NCI-H774 (cell line): ENCODE results near the gene GULP1.
"Not testable (repeated sequence)": the region's sequence is repeated elsewhere in the genome, so short reads cannot be mapped to it uniquely, and the experiment has no call there.

Experiments
- DNase-seq: peaks from one replicate; lab custom pipeline; 2025; lab: John Stamatoyannopoulos, UW

The GULP1 gene

DNA sequence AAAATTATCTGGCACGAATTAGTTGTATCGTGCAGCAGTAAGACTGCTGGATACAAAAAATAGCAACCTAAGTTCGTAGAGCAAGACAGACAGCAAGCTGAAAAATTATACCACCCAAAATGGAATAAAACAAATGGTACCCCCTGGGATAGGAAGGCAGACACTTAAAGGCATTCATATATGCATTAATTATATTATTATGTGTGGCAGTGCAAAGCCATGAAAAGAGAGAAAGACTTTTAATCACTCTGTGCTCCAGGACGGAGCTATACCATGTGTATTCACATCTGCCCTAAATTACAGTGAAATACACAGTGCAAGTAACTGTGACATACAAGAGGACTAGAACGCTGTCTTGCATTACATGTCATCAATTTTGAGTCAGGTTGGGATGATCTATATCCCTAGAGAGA, 235.9 kb downstream of the GULP1 start:
- no peak for DNase-seq

DNA sequence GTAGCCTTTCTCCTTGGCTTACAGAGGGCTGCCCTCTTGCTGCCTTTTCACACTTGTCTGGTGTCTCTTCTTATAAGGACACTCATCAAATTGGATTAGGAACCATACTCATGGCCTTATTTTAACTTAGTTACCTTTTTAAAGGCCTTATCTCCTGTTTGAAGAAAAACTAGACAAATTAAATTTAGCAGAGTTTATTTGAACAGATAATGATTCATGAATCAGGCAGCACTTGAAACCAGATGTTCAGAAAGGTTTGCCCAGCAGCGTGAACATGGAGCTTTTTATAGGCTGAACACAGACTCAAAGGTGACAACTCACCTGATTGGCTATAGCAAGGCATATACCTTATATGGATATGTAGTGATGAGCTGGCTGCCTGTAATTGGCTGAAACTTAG, 238.0 kb downstream of the GULP1 start:
- no peak for DNase-seq

DNA sequence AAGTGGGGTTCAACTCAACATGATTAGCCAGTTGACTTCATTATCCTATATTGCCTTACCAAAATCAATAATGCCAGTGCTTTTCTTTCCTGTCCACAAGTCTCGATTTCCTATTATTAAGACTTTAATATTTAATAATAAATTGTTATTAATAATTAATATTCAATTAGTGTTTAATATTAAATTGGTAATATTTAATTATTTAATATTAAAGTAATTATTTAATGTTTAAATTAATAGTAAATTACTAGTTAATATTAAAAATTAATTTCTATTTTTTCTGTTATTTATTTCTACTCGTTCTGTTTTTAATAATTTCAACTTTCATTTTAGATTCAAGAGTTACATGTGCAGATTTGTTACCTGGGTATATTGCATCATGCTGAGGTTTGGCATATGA, 243.2 kb downstream of the GULP1 start:
- no peak for DNase-seq

DNA sequence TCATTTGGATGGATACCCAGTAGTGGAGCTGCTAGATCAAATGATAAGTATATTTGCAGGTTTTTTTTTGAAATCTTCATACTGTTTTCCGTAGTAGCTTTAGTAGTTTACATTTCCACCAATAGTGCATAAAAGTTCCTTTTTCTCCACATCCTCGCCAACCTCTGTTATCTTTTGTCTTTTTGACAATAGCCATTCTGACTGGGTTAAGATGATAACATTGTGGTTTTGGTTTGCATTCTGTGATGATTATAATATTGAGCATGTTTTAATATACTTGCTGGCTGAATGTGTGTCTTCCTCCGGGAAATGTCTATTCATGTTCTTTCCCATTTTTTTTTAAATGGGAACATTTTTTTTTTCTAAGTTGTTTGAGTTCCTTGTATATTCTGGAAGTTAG, 260.0 kb downstream of the GULP1 start:
- no peak for DNase-seq

DNA sequence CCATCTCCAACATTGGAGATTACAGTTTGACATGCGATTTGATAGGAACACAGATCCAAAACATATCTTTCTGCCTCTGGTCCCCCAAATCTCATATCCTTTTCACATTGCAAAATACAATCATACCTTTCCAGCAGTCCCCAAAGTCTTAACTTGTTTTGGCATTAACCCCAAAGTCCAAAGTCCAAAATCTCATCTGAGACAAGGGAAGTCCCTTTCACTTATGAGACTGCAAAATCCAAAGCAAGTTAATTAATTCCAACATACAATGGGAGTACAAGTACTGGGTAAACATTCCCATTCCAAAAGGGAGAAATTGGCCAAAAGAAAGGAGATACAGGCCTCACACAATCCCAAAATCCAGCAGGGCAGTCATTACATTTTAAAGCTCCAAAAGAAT, 265.4 kb downstream of the GULP1 start:
- no peak for DNase-seq

DNA sequence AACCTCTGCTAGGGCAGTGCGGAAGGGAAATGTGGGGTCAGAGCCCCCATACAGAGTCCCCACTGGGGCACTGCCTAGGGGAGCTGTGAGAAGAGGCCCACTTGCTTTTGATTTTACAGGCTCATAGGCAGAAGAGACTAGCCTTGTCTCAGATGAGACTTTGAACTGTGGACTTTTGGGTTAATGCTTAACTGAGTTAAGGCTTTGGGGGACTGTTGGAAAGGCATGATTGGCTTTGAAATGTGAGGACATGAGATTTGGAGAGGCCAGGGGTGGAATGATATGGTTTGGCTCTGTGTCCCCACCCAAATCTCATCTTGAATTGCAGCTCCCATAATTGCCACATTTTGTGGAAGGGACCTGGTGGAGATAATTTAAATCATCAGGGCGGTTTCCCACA, 267.8 kb downstream of the GULP1 start:
- DNase-seq, result not testable (repeated sequence)

DNA sequence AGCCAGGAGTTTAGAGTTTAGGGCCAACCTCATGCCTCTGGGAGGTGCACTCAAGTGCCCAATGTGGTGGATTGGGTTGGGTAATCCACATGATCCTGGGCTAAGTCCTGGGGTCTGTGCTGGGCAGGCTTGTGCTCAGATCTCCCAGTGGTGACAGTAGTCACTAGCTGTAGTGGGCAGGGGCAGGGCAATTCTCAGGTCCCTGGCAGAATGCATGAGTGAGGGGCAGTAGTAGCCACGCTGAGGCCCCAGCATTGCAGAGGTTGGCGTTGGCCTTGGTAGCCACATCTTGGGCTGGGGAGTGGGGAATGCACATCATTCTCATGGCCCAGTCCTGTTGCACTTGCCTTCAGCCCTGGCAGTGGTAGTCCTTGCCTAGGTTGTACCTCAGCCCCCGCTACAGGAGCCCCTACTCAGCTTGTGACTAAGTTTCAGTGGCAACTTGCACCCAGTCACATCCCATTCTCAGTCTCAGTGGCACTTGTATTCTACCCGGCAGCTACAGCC, 269.9 kb downstream of the GULP1 start:
- DNase-seq, result no peak

DNA sequence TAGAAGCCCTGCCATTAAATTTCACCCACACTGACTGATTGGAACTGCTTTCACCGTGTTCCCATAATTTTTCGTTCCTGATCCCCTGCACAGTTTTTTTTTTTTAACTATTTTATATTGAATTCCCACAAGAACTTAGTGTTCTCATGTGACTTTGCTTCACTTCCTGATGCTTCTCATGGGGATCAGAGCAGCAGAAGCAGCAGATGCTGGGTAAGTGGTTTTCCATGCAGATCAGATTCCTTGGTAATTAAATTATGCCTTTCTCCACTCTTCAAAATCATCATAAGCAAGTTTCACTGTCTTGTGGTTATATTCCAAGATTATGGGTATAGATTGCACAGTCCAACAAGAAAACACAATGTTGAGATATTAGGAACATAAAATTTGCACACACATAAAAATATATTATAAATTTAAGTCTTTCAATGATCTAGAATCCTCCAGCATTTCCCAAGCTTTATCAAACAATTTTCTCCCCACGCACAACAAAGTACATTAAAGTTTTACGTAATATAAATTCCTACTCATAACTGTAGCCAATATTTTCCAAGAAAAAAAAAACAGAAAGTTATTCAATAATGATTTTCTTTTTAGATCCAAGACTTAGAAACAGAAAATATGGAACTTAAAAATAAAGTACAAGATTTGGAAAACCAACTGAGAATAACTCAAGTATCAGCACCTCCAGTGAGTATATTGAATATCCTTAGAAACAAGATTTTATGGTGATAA, 277.9 kb downstream of the GULP1 start:
- DNase-seq, result no peak

DNA sequence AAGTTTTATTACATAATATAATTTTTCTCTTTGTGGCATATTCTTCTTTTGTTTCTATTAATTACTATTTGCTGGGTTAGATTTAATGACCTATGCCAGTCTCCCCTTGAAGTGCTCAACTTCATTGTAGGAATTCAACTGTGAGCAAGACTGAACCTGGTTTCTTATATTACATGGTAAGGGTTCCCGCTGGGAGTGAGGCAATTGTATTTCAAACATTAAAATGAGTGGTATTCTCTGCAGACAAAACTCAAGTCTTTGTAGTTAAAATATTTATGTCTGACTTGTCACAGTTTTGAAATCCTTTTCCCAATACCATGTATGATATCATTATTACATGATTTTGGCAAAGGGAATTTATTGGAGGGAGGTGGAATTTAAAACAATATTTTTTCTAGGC, 278.7 kb downstream of the GULP1 start:
- no peak for DNase-seq

DNA sequence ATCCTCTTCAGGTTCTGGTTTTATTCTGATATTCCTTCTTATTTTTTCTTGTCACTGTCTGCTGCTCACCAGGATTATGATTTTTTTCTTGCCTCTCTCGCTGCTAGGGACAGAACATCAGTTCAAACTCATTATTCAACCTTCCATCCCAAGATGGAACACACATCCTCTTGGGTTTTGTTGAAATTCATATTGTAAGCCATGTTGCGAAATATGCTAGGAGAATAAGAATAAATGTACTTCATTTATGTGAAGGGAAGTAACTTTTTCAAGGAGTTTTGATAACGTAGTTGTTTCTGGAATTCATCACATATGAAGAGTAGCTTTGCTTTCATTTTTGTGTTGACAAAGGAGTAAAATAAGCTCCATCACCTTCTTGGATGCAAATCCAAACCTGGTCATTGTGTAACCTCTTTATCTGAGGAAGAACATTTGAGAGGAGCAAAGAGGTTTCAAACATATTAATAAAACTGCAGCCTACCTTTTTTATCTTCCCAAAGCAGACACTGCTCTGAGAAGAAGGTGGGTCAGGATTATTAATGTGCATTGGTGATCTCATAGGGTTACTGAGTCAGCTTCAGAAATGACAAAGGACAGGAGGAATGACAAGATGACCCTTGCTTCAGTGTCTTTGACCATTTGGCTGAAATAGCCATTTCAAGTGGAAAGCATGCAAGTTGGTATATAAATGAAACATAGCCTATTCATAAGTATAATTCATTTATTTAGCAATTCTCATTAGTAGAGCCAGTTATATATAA, 280.0 kb downstream of the GULP1 start:
- DNase-seq, result no peak

DNA sequence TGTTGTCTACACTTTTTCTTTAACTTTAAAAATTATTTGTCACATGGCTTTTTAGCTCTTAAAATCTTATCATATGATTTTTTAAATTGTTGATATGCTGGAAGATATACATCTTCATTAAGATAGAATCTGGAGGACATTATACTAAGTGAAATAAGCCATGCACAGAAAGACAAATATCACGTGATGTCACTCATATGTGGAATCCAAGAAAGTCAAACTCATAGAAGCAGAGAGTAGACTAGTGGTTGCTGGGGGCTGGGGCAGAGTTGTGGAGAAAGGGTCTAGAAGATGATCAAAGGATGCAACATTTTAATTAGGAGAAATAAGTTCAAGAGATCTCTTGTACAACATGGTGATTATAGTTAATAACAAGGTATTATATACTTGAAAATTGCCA, 280.9 kb downstream of the GULP1 start:
- DNase-seq, result no peak

DNA sequence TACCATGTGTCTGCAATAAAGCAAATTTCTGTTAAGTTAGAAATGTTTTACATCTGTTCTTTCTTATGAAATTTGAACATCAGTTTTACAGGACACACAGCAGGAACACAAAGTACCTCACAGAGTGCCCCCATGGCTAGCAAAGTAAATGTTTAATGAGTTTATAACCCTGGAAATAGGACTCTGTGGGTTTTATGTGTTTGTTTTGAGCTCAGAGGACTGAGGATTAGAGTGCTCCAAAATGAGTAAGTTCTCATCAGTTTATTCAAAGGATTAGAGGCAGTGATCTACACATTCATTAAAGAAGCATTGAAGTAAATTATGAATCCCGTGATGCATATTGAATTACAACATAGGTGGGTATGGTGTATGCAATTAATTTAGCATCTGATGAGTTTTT, 281.8 kb downstream of the GULP1 start:
- no peak for DNase-seq

DNA sequence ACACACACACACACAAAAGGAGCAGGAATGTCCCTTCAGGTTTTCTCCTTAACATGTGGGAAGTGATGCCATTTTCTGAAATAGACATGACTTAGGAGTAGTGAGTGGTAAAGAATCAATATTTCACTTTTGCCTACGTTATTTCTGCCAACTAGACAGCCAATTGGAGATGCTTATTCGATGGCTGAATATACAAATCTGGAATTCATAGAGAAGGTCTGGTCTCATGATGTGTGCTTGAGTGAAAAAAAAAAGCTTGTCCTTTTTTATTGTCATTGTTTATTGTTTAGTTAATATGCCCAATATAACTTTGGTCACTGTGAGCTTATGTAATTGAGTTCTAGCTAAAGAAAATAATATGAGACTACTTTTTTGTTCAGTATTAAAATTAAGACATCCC, 284.3 kb downstream of the GULP1 start:
- DNase-seq, result no peak

DNA sequence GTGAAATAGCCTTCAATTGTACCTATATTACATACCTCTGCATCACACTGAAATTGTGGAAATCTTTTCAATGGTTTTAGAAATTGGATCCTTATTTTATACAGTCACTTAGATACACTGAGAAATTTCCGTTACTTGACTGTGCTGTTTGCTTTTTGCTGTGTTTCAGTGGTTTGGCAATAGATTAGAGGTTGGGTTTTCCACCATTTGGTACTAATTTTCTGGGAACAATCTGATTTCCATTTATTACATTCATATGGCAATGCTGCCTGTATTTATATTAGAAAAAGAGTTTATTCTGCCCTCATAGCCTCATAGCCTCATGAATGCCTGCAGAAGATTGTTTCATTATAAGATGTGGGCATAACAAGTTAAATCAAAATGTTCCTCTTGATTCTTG, 285.0 kb downstream of the GULP1 start:
- no peak for DNase-seq

DNA sequence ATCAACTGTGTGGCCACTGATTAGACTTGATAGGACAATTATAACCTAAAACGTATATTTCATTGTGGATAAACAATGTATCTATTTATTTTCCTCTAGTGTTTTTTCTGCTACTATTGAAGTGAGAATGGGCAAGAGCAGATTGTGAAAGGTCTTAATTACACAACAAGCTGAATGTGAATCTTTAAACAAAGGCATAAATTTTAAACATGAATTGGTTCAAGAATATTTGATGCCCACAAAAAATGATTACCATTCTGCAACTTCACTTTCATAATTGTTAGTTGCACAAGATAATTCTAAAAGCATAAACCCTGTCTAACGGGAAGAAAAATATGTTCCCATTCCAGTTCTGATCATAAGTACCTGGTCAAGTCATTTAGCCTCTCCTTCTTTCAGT, 285.6 kb downstream of the GULP1 start:
- DNase-seq, result no peak

DNA sequence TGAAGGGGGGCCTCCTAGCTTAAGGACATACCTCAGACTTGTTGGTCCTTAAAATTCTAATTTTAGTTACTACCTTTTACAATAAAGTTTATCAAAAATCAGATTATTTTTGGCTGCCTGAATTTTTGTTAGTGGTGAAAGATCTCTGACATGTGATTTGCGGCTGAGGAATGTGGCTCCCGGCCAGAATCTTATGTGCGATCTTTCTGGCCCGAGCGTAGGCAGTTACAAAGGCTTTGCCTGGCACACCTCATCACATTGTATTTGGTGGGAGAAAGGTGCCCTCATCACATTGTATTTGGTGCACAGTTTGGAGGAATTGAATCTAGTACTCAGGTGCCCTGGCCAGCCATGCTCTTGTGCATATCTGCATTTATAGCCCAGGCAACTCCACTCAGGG, 289.1 kb downstream of the GULP1 start:
- no peak for DNase-seq

DNA sequence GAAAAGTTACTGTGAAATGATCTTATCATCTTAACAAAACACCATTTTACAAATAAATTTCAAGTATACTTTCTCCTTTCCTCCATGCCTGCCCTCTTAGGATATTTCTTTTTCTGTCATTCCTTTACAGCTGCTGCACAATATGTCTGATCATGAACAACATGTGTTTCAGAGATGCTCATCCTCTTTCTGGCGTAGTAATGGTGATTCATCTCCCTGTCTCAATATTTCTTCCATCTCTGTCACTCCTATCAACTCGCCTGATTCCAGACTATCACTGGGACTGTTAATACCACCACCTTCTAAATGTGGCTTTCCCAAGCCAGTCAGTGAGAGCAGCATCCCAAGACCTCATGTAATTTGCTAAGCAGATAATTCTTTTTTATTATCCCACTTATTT, 290.5 kb downstream of the GULP1 start:
- DNase-seq, result no peak

DNA sequence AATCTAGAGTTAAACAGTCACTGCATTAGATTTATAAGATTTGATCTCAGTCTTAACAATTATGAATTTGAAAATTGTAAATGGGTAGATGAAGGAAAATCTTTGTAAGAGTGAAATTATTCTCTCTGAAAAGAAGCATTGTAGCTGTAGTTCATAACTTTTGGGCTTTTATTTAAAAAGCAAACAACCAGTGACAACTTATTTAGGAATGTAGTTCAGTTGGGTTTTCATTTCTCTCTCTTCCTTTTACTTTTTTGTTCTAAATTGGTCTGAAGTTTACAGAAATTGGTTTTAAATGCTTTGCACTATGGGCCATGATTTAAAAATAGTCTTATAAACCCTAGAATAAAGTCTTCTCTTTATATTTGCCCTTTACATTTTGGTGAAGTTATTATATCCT, 296.6 kb downstream of the GULP1 start:
- no peak for DNase-seq

DNA sequence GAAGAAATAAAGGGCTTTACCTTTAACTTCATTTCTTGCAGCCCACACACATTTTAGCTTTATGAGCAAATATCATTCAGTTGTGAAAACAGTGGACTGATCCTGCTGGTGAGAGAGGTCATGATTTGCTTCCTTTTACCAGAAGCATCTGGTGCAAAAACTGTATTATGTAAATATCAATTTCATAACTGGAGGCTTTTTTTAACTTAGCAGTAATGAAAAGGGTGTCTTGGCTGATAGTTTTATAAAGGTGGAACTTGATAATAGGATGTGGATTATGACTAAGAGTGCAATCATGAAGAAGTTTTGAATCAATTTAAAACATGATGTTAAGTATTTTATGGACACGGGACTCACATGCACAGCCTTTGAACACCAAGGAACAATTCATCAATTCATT, 304.4 kb downstream of the GULP1 start:
- no peak for DNase-seq

DNA sequence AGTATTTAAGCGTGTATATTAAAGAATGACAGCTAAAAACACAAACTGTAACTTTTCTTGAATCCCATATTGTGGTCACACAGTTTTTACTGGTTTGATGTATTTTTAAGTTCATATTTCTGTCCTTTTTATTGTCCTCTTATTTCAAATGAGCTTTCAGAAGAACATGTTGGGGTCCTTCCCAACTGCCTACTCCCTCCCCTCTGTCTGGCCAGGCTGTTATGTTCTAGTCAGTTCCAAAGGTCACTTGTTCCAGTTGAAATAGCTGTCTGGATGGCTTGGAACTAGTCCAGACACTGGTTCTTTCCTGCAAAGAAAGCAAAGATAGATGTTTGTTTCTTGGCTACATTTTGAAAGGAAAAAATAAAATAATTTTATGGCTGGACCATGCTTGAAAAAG, 306.9 kb downstream of the GULP1 start:
- no peak for DNase-seq

DNA sequence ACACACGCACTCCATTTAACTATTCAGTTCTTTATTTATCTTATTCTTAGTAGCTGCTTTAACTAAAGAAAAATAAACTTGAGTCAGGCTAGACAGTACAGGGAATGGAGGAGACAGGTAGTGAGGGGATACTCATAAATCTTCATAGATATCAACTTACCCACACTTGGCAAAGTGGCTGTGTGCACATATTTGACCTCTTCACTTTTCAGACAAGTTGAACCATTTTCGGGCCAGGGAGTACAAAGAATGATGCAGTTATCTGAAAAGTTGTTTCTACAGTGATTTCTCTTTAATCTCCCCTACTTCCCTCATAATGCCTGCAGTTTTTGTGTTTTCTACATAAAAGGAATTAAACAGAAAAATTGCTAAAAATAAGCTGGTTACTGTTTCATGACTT, 307.5 kb downstream of the GULP1 start:
- no peak for DNase-seq

DNA sequence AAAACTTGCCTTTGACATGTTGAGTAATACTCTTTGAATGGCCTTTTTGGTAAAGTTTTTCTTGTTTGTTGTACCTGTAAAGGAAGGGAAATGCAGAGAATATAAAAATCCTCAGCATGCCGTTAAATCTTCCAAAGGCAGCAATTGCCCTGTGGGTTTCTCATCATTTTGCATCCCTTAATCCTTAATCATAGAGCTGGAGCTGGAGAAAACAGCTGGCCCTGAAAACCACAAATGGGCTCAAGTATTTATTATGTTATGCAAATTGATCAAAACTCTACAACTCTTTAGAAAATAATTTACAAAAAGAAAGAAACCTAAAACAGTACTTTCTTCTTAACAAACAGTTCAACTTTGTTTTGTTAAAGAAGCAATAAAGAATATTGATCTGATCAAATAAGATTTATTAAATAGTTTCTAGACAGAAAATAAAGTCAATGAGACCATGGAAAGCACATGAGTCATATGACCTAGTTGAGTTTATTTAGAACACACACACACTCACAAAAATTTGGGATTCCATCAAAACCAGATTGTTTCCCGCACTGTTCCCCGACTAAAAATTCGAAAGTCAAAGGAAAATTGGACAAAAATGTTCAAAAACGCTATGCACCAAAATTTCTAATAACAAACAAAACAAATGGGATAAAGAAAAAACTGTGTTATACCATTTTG, 309.0 kb downstream of the GULP1 start:
- DNase-seq, result no peak

DNA sequence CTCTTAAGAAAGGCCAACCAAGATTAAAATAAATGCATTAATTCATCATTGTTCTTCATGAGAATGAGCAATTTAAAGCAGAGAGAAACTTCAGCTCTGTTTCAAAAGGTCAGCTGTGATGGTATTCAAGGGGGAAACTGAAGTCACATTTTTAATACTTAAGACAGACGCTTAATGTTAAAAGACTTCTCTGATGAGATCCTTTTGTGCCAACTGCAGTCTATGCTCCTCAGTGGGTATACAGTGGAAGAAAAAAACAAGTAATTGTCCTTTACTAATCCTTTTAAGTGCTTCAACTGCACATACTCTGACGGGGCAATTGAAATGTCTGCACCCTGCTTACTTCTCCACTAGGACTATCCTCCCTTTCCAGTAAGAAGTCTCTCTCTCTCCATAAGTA, 309.7 kb downstream of the GULP1 start:
- DNase-seq, result no peak
